Measurements from ENCODE around the gene PALM.

PALM gene

DNA sequence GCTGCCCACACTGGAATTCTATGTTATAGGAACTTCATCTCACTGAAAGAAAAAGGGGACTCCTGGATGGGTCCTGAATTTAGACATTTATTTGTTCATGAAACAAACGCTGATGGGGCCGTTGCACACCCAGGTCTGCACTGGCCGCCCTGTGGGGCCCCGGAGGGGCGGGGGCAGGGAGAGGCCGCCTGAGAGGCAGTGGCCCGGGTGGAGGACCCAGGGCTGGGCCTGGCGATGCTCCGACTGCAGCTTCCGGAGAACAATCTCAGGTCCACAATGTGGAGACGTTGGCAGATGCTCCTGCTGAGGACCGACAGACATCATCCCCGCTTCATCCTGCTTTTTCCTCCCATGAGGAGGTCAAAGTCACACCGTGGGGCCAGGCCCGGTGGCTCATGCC, 72.2 kb downstream of the PALM start:
- H3K27ac Mint-ChIP-seq = no peak overlapping the region
- H3K9me3 Mint-ChIP-seq = no peaks in the 10 kb centered on the region
- H3K27me3 Mint-ChIP-seq (ENCODE audit: low read depth) = peaks cover 16% of the 10 kb centered on the region
- peaks cover 17% of the 10 kb centered on the region for H3K4me1 Mint-ChIP-seq
- no peak overlapping the region for H3K4me3 Mint-ChIP-seq
- no peak for TF ChIP-seq CTCF (IDR thresholded peaks at IDR 0.05; ENCODE audit: unreplicated experiment in 3 of 3)
- H3K36me3 Mint-ChIP-seq (ENCODE audit: low read depth) = no peaks in the 10 kb centered on the region

DNA sequence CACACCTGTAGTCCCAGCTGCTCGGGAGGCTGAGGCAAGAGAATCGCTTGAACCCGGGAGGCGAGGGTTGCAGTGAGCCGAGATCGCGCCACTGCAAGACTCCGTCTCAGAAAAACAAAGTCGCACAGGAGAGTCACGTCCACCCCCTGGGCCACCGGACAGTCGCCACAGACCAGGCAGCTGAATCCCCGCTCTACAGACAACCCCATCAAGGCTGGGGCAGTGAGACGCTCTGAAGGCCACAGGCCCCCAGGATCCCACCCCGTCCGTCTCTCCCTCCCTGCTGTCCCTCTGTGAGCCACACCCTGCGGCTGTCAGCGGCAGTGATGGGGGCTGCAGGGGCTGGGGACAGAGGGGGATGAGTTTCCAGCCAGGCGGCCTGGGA, 73.1 kb downstream of the PALM start:
- no peaks in the 10 kb centered on the region for H3K9me3 Mint-ChIP-seq
- H3K36me3 Mint-ChIP-seq (ENCODE audit: low read depth) = no peaks in the 10 kb centered on the region
- H3K4me1 Mint-ChIP-seq = peaks cover 17% of the 10 kb centered on the region
- no peak for TF ChIP-seq CTCF (IDR thresholded peaks at IDR 0.05; ENCODE audit: unreplicated experiment in 3 of 3)
- no peak overlapping the region for H3K4me3 Mint-ChIP-seq
- peak overlapping the region in 1 of 3 experiments; percentile 90 for H3K27ac Mint-ChIP-seq
- H3K27me3 Mint-ChIP-seq (ENCODE audit: low read depth) = peaks cover 16% of the 10 kb centered on the region

DNA sequence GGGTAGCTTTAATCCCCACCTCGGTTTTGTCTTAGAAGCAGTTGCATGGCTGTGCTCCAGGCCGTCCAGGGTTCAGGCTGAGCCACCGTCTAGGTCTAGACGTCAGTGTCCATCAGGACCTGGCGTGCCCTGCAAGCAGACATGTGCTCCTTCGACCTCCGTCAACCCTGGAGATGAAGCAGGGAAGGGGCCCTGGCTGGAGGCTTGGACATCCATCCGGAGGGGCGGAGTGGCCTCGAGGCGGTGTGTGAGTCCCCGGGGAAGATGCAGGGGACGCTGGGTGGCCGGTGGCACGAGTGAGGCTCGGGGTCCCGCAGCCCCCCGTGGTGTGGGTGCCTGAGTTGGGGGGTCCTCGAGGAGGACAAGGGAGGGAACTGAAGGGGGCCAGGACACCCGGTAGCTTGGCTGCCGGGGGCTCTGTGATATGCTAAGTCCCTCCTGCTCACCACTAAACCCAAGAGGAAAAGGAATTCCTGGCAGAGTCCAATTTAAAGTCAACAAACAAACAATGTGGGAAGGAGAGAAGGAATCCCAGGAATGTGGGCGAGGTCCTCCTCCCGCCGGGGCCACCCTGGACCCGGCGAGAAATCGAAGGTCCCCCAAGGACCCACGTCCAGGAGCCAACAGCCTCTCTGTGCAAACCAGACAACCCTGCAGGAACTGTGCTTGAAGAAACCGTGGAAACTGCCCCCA, 73.6 kb downstream of the PALM start:
- H3K9me3 Mint-ChIP-seq = no peaks in the 10 kb centered on the region

DNA sequence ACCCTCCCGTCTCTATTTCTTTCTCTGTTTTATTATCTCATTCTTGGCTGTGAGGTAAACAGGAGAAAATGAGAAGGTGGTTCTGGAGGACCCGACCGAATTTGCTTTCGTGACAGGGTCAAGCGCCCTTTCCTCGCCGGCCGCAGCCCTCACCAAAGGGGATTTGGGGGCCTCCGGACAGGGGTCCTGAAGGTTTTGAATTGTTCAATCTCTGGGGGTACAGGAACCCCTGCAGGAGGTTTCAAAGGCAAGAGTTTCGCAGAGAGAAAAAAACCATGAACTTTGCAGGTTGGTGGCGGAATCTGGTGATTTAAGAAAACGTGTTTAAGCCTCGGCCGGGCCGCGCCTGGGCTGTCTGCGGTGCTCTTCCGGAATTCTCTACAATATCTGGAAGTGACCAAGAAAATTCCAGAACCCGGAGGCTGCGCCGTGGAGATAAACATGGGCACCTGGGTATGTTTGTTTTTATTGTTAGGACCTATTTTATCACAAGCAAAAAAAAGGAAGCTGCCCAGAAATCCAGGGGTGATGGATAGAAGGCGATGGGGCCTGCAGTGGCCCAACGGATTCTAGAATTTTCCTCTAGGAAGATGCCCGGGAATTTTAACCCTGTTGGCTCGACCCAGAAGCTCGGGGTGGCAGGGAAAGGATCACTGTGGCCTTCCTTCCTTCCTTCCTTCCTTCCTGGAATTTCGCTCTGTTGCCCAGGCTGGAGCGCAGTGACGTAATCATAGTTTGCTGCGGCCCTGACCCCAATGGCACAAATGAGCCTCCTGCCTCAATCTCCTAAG, 74.3 kb downstream of the PALM start:
- no peaks in the 10 kb centered on the region for H3K9me3 Mint-ChIP-seq
- H3K36me3 Mint-ChIP-seq (ENCODE audit: low read depth) = no peaks in the 10 kb centered on the region
- H3K4me1 Mint-ChIP-seq = peaks cover 17% of the 10 kb centered on the region
- TF ChIP-seq CTCF (IDR thresholded peaks at IDR 0.05; ENCODE audit: unreplicated experiment in 3 of 3) = no peak
- peaks cover 16% of the 10 kb centered on the region for H3K27me3 Mint-ChIP-seq (ENCODE audit: low read depth)
- peak overlapping the region; percentile 27 to 59 (median 48) for H3K4me3 Mint-ChIP-seq
- H3K27ac Mint-ChIP-seq = peak overlapping the region; percentile 89 to 92 (median 90)

More for the DNA sequence above, 73.6 kb downstream of the PALM start:
- peaks cover 17% of the 10 kb centered on the region for H3K4me1 Mint-ChIP-seq
- H3K4me3 Mint-ChIP-seq = peak overlapping the region in 2 of 3 experiments; percentile 48 to 59
- H3K36me3 Mint-ChIP-seq (ENCODE audit: low read depth) = no peaks in the 10 kb centered on the region
- H3K27ac Mint-ChIP-seq = peak overlapping the region; percentile 89 to 92 (median 90)
- peaks cover 16% of the 10 kb centered on the region for H3K27me3 Mint-ChIP-seq (ENCODE audit: low read depth)
- no peak for TF ChIP-seq CTCF (IDR thresholded peaks at IDR 0.05; ENCODE audit: unreplicated experiment in 3 of 3)

DNA sequence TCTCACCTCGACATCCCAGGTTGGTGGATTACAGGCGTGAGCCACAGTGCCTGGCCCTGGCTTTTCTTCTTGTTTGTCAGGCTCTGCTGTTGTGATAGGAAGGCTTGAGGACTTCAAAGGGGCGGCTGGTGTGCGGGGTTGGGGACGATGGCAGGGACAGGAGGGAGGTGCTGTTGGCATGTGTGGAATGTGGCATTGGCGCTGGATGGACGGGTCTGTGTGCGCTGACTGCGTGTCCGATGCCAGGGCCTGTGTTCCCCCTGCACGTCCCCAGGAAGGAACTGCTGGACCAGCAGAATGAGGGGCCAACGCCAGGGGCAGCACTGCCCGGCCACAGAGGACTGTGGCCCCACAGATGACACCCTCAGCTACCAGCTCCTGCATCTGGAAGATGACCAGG, 75.8 kb downstream of the PALM start:
- H3K27me3 Mint-ChIP-seq (ENCODE audit: low read depth) = peaks cover 8% of the 10 kb centered on the region
- H3K9me3 Mint-ChIP-seq = no peaks in the 10 kb centered on the region
- TF ChIP-seq CTCF (IDR thresholded peaks at IDR 0.05; ENCODE audit: unreplicated experiment in 3 of 3) = no peak
- peaks cover 23% of the 10 kb centered on the region for H3K4me1 Mint-ChIP-seq
- H3K27ac Mint-ChIP-seq = peak overlapping the region in 2 of 3 experiments; percentile 31 to 76
- peak overlapping the region; percentile 14 to 21 (median 21) for H3K4me3 Mint-ChIP-seq
- no peaks in the 10 kb centered on the region for H3K36me3 Mint-ChIP-seq (ENCODE audit: low read depth)

Measured in nephron (organoid).